Measurements from ENCODE around the gene ASB15. TPM values are rescaled to one million over a fixed set of nuclear protein-coding genes. Genes with fewer than 3 reads are reported as not detected.
"Not testable (repeated sequence)": the region's sequence is repeated elsewhere in the genome, so short reads cannot be mapped to it uniquely, and the experiment has no call there.

ASB15 gene
- total RNA-seq, 1 donor from 2014 or later: not detected

DNA sequence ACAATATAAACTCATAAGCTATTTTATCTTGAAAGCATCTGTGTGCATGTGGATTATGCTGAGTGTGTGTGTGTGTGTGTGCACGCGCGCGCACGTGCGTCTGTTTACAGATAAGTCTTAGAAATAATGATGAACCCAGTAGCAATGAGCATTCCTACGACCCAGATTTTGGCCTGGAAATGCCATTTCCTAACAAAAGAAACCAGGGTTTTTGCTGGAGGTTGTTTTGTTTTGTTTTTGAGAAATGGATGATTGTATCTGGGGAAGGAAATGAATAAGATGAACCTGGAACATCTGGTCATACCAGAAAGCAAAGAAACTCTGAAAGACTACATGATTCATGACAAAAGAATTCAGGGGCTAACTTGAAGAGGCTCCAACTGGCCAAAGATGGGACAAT is 31.9 kb downstream of the ASB15 start:
- no peak overlapping the region for H3K27ac Mint-ChIP-seq (ENCODE audit: unreplicated experiment)
- TF ChIP-seq, protein P1, sequence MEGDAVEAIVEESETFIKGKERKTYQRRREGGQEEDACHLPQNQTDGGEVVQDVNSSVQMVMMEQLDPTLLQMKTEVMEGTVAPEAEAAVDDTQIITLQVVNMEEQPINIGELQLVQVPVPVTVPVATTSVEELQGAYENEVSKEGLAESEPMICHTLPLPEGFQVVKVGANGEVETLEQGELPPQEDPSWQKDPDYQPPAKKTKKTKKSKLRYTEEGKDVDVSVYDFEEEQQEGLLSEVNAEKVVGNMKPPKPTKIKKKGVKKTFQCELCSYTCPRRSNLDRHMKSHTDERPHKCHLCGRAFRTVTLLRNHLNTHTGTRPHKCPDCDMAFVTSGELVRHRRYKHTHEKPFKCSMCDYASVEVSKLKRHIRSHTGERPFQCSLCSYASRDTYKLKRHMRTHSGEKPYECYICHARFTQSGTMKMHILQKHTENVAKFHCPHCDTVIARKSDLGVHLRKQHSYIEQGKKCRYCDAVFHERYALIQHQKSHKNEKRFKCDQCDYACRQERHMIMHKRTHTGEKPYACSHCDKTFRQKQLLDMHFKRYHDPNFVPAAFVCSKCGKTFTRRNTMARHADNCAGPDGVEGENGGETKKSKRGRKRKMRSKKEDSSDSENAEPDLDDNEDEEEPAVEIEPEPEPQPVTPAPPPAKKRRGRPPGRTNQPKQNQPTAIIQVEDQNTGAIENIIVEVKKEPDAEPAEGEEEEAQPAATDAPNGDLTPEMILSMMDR (IDR thresholded peaks at IDR 0.05): no peak
- peaks cover 7% of the 10 kb centered on the region for H3K27me3 Mint-ChIP-seq (ENCODE audit: unreplicated experiment)
- H3K4me3 Mint-ChIP-seq (ENCODE audit: unreplicated experiment): no peak overlapping the region
- no peaks in the 10 kb centered on the region for H3K36me3 Mint-ChIP-seq (ENCODE audit: unreplicated experiment)
- no peak for DNase-seq (ENCODE audit: extremely low spot score, unreplicated experiment)
- H3K9me3 Mint-ChIP-seq (ENCODE audit: unreplicated experiment): no peaks in the 10 kb centered on the region
- peaks cover 12% of the 10 kb centered on the region for H3K4me1 Mint-ChIP-seq (ENCODE audit: unreplicated experiment)

DNA sequence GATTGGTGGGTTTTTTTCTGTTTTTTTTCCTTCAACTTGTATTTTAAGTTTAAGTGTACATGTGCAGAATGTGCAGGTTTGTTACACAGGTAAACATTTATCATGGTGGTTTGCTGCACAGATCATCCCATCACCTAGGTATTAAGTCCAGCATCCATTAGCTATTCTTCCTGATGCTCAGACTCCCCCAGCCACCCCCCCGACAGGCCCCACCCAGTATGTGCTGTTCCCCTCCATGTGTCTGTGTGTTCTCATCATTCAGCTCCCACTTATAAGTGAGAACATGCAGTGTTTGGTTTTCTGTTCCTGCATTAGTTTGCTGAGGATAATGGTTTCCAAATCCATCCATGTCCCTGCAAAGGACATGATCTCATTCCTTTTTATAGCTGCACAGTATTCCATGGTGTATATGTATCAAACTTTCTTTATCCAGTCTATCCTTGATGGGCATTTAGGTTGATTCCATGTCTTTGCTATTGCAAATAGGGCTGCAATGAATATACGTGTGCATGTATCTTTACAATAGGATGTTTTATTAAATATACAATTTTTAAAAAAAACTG is 32.5 kb downstream of the ASB15 start:
- H3K4me3 Mint-ChIP-seq (ENCODE audit: unreplicated experiment): not testable (repeated sequence)

DNA sequence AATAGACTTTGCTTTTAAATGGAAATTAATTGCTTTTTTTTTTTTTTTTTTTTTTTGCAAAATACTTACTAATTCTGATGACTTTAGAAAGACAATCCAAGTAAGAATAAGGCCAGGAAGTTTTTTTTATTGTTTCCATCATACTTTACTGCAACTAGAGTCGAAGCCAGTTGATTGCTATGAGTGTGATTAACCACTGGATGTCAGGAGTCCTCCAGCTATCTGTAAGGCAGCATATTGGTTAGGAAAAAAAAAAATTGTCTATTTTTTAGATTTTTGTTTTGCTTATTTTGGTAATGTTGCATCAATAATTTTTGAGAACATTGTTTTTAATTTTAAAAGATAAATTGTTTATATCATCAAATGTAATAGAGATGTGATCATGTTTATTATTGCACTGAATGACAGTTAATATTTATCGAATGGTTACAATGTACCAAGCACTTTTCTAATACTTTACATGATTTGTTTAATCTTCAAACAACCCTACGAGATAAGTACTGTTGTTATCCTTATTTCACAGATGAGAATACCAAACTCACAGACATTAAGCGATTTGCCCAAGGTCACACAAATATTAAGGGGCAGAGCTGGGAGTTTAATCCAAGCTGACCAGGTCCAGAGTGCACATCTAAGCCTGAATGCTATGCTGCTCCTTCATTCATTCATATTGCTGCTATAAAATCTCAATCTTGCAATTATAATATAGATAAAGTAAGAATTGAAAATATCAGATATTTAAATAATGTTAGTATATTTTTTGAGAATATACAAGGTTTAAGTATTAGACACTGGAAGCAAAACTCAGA is 34.1 kb downstream of the ASB15 start:
- no peak for DNase-seq (ENCODE audit: extremely low spot score, unreplicated experiment)
- Mint-ChIP-seq H3K4me3 (ENCODE audit: unreplicated experiment) (no peak overlapping the region), H3K27me3 (ENCODE audit: unreplicated experiment) (peaks cover 7% of the 10 kb centered on the region), H3K36me3 (ENCODE audit: unreplicated experiment) (no peaks in the 10 kb centered on the region), H3K4me1 (ENCODE audit: unreplicated experiment) (peaks cover 12% of the 10 kb centered on the region), H3K9me3 (ENCODE audit: unreplicated experiment) (no peaks in the 10 kb centered on the region), H3K27ac (ENCODE audit: unreplicated experiment) (no peak overlapping the region)
- TF ChIP-seq, protein P1 (IDR thresholded peaks at IDR 0.05): peak; percentile 70

More for the DNA sequence above, 32.5 kb downstream of the ASB15 start:
- H3K9me3 Mint-ChIP-seq (ENCODE audit: unreplicated experiment); H3K27me3 Mint-ChIP-seq (ENCODE audit: unreplicated experiment); DNase-seq (ENCODE audit: extremely low spot score, unreplicated experiment); H3K36me3 Mint-ChIP-seq (ENCODE audit: unreplicated experiment); H3K27ac Mint-ChIP-seq (ENCODE audit: unreplicated experiment): not testable (repeated sequence)
- H3K4me1 Mint-ChIP-seq (ENCODE audit: unreplicated experiment): peaks cover 12% of the 10 kb centered on the region

DNA sequence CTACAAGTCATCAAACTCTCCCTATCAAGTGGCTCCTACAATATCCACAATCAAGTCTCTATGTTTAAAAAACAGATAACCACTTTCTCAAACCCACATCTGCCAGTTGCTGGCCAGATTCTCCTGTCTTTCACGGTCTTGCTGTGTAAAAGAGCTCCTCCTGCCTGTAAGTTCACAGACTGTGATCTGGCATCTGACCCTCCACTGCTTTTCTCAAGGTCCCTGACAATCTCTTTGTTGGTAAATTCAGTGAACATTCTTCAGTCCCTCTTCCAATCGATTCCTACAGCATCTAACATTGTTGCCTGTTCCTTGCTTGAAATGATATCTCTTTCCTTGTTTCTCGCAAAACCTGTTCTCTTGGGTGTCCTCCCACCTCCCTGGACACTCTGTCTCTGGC is 35.6 kb downstream of the ASB15 start:
- TF ChIP-seq, protein P1 (IDR thresholded peaks at IDR 0.05): no peak
- Mint-ChIP-seq H3K27me3 (ENCODE audit: unreplicated experiment) (peaks cover 7% of the 10 kb centered on the region), H3K4me3 (ENCODE audit: unreplicated experiment) (no peak overlapping the region), H3K4me1 (ENCODE audit: unreplicated experiment) (peaks cover 12% of the 10 kb centered on the region), H3K9me3 (ENCODE audit: unreplicated experiment) (no peaks in the 10 kb centered on the region), H3K36me3 (ENCODE audit: unreplicated experiment) (no peaks in the 10 kb centered on the region), H3K27ac (ENCODE audit: unreplicated experiment) (no peak overlapping the region)
- no peak for DNase-seq (ENCODE audit: extremely low spot score, unreplicated experiment)

DNA sequence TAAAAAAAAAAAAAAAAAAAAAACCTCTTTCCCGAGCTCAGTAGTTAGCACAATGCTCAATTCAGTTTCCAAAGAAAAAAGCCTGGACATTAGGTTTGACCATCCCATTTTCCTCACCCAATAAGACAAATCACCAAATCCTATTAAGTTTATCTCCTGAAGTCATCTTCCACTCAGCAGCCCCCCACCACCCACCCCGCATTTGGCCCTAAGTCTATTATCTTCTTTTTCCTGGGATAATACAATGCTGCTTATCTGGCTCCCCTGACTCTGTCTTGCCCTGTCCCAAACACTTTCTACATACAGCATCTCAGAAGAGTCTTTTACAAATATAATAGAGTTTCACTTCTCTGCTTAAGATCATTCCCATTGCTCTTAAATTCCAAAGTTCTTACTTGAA is 36.3 kb downstream of the ASB15 start:
- no peak for DNase-seq (ENCODE audit: extremely low spot score, unreplicated experiment)
- Mint-ChIP-seq H3K27ac (ENCODE audit: unreplicated experiment) (no peak overlapping the region), H3K36me3 (ENCODE audit: unreplicated experiment) (no peaks in the 10 kb centered on the region), H3K27me3 (ENCODE audit: unreplicated experiment) (peaks cover 7% of the 10 kb centered on the region), H3K4me3 (ENCODE audit: unreplicated experiment) (no peak overlapping the region), H3K9me3 (ENCODE audit: unreplicated experiment) (no peaks in the 10 kb centered on the region), H3K4me1 (ENCODE audit: unreplicated experiment) (peaks cover 11% of the 10 kb centered on the region)
- TF ChIP-seq, protein P1 (IDR thresholded peaks at IDR 0.05): no peak

Measured in osteocyte (in vitro differentiated cells).